ENCODE results near the gene SOX4. TPM values are rescaled to one million over a fixed set of nuclear protein-coding genes. Genes with fewer than 3 reads are reported as not detected.

SOX4 gene
- total and polyA plus RNA-seq, 2 donors from 2014 or later, result 5.5 to 36.5 TPM

GRCh38 chr6:21612067-21612745 is 18.7 kb downstream of the SOX4 start:
- no peak overlapping the region for H3K9ac ChIP-seq (ENCODE audit: low read length in 3 of 3)
- no peak overlapping the region for H3K27ac ChIP-seq (ENCODE audit: low read depth in 2 of 2, low read length in 2 of 2)
- H3K4me1 ChIP-seq (ENCODE audit: control insufficient read depth in 2 of 3, insufficient read depth in 2 of 3, low read depth in 1 of 3, low read length in 3 of 3), result no peaks in the 10 kb centered on the region
- TF ChIP-seq, protein P1, sequence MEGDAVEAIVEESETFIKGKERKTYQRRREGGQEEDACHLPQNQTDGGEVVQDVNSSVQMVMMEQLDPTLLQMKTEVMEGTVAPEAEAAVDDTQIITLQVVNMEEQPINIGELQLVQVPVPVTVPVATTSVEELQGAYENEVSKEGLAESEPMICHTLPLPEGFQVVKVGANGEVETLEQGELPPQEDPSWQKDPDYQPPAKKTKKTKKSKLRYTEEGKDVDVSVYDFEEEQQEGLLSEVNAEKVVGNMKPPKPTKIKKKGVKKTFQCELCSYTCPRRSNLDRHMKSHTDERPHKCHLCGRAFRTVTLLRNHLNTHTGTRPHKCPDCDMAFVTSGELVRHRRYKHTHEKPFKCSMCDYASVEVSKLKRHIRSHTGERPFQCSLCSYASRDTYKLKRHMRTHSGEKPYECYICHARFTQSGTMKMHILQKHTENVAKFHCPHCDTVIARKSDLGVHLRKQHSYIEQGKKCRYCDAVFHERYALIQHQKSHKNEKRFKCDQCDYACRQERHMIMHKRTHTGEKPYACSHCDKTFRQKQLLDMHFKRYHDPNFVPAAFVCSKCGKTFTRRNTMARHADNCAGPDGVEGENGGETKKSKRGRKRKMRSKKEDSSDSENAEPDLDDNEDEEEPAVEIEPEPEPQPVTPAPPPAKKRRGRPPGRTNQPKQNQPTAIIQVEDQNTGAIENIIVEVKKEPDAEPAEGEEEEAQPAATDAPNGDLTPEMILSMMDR (IDR thresholded peaks at IDR 0.05; ENCODE audit: borderline replicate concordance, extremely low read depth, insufficient read depth), result no peak
- H3K9me3 ChIP-seq (ENCODE audit: control insufficient read depth in 2 of 3, insufficient read depth in 1 of 3, low read length in 3 of 3), result no peaks in the 10 kb centered on the region
- intact Hi-C loops (cut with DNase I), result no loop called here
- FAIRE-seq (no peak), DNase-seq (no peak)
- no peaks in the 10 kb centered on the region for H3K36me3 ChIP-seq (ENCODE audit: control insufficient read depth in 2 of 3, insufficient read depth in 3 of 3, low read length in 3 of 3)
- H3K27me3 ChIP-seq (ENCODE audit: control insufficient read depth, insufficient read depth, low read length), result no peaks in the 10 kb centered on the region
- no peak overlapping the region for H3K4me3 ChIP-seq (ENCODE audit: low read length in 3 of 3)

DNA sequence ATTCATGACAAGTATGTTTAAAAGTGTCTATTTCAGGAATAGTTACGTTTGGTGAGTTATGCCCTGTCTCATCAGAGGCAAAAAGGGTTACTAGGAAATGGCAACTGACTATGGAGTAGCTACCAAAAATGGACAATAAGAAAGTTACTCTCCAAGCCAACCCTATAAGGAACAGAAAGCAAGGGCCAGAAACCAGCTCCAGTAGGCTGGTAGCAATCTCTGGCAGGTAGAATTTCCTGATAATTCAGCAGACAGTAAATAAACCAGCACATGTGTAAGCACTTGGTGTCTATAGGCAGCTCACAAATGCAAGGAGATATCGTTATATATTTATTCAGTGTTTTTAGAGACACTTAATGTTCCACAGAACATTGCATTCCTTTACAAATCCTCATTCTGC is 20.3 kb downstream of the SOX4 start:
- H3K9me3 ChIP-seq (ENCODE audit: control insufficient read depth in 2 of 3, insufficient read depth in 1 of 3, low read length in 3 of 3), result no peaks in the 10 kb centered on the region
- no peak overlapping the region for H3K9ac ChIP-seq (ENCODE audit: low read length in 3 of 3)
- intact Hi-C loops (cut with DNase I), result no loop called here
- H3K36me3 ChIP-seq (ENCODE audit: control insufficient read depth in 2 of 3, insufficient read depth in 3 of 3, low read length in 3 of 3), result no peaks in the 10 kb centered on the region
- no peak overlapping the region for H3K27ac ChIP-seq (ENCODE audit: low read depth in 2 of 2, low read length in 2 of 2)
- H3K4me3 ChIP-seq (ENCODE audit: low read length in 3 of 3), result no peak overlapping the region
- FAIRE-seq (no peak), DNase-seq (no peak)
- TF ChIP-seq, protein P1 (IDR thresholded peaks at IDR 0.05; ENCODE audit: borderline replicate concordance, extremely low read depth, insufficient read depth), result no peak
- no peaks in the 10 kb centered on the region for H3K27me3 ChIP-seq (ENCODE audit: control insufficient read depth, insufficient read depth, low read length)
- H3K4me1 ChIP-seq (ENCODE audit: control insufficient read depth in 2 of 3, insufficient read depth in 2 of 3, low read depth in 1 of 3, low read length in 3 of 3), result no peaks in the 10 kb centered on the region

DNA sequence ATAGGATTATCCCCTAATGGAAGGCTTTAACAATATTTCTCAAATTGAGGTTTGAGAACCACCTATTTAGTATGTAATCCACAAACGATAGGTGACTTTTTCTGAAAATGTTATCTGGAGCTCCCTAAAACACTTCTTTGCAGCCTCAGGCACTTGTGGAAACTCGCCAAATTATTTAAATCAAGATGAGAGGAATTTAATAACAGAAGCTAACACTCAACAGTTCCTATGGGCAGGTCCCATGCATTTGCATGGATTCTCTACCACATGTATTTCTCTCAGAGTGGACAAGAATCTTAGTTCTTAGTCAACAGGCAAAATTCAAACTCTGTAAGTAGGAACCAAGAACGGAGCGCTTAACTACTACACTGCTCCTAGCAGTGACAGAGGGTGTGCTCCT is 20.7 kb downstream of the SOX4 start:
- Histone ChIP-seq H3K4me1 (ENCODE audit: control insufficient read depth in 2 of 3, insufficient read depth in 2 of 3, low read depth in 1 of 3, low read length in 3 of 3) (no peaks in the 10 kb centered on the region), H3K36me3 (ENCODE audit: control insufficient read depth in 2 of 3, insufficient read depth in 3 of 3, low read length in 3 of 3) (no peaks in the 10 kb centered on the region), H3K27me3 (ENCODE audit: control insufficient read depth, insufficient read depth, low read length) (no peaks in the 10 kb centered on the region), H3K9ac (ENCODE audit: low read length in 3 of 3) (no peak overlapping the region), H3K4me3 (ENCODE audit: low read length in 3 of 3) (no peak overlapping the region), H3K9me3 (ENCODE audit: control insufficient read depth in 2 of 3, insufficient read depth in 1 of 3, low read length in 3 of 3) (no peaks in the 10 kb centered on the region), H3K27ac (ENCODE audit: low read depth in 2 of 2, low read length in 2 of 2) (no peak overlapping the region)
- TF ChIP-seq, protein P1 (IDR thresholded peaks at IDR 0.05; ENCODE audit: borderline replicate concordance, extremely low read depth, insufficient read depth), result no peak
- no peak for DNase-seq
- no peak for FAIRE-seq
- intact Hi-C loops (cut with DNase I), result no loop called here

GRCh38 chr6:21615504-21615903 is 22.0 kb downstream of the SOX4 start:
- no peak overlapping the region for H3K27ac ChIP-seq (ENCODE audit: low read depth in 2 of 2, low read length in 2 of 2)
- no peaks in the 10 kb centered on the region for H3K27me3 ChIP-seq (ENCODE audit: control insufficient read depth, insufficient read depth, low read length)
- intact Hi-C loops (cut with DNase I), result no loop called here
- H3K36me3 ChIP-seq (ENCODE audit: control insufficient read depth in 2 of 3, insufficient read depth in 3 of 3, low read length in 3 of 3), result no peaks in the 10 kb centered on the region
- no peak overlapping the region for H3K4me3 ChIP-seq (ENCODE audit: low read length in 3 of 3)
- no peaks in the 10 kb centered on the region for H3K4me1 ChIP-seq (ENCODE audit: control insufficient read depth in 2 of 3, insufficient read depth in 2 of 3, low read depth in 1 of 3, low read length in 3 of 3)
- H3K9ac ChIP-seq (ENCODE audit: low read length in 3 of 3), result no peak overlapping the region
- TF ChIP-seq, protein P1 (IDR thresholded peaks at IDR 0.05; ENCODE audit: borderline replicate concordance, extremely low read depth, insufficient read depth), result no peak
- no peaks in the 10 kb centered on the region for H3K9me3 ChIP-seq (ENCODE audit: control insufficient read depth in 2 of 3, insufficient read depth in 1 of 3, low read length in 3 of 3)
- DNase-seq (no peak), FAIRE-seq (no peak)
